Right lobe of liver (tissue), 6 donors: ENCODE results near the gene PWP1. TPM values are rescaled to one million over a fixed set of nuclear protein-coding genes. Genes with fewer than 3 reads are reported as not detected.
"Not testable (repeated sequence)": the region's sequence is repeated elsewhere in the genome, so short reads cannot be mapped to it uniquely, and the experiment has no call there.

Experiments
- ATAC-seq, 4 donors: fragments of 200-7000 bp; cut with Tn5 transposase; one replicate each; pipeline ENCODE4 v1.9.1; 2020; ENCODE audit warnings: mild to moderate bottlenecking in 4 of 4, moderate library complexity in 4 of 4
- DNase-seq, 3 donors: peaks; one replicate each; pipeline ENCODE4 v3.0.0-alpha.2; 2020
- H3K27ac ChIP-seq, 3 donors: fragments of 200-600 bp; one replicate each; pipeline ENCODE4 v1.8.0; 2022
- H3K27me3 ChIP-seq, 2 donors: fragments of 200-600 bp; one replicate each; pipeline ENCODE4 v1.8.0; 2022
- H3K36me3 ChIP-seq, 4 donors: fragments of 200-600 bp; sonication (generic) in 1 of 4; one replicate each; pipeline versions ENCODE4 v1.5.1 to v1.8.0; 2017 to 2022; ENCODE audit warnings: control low read depth in 1 of 4
- H3K4me1 ChIP-seq, 4 donors: fragments of 200-600 bp; sonication (generic) in 1 of 4; one replicate each; pipeline versions ENCODE4 v1.5.1 to v1.8.0; 2017 to 2022; ENCODE audit warnings: control low read depth in 1 of 4
- H3K4me3 ChIP-seq, 3 donors: fragments of 200-600 bp; one replicate each; pipeline ENCODE4 v1.8.0; 2022
- H3K9me3 ChIP-seq, 4 donors: fragments of 200-600 bp; sonication (generic) in 1 of 4; one replicate each; pipeline versions ENCODE4 v1.5.1 to v1.8.0; 2017 to 2022; ENCODE audit warnings: control low read depth in 1 of 4
- POLR2A ChIP-seq: fragments of 450-650 bp; IDR thresholded peaks from one replicate; pipeline ENCODE4 v1.6.1; 2017; ENCODE audit warnings: antibody characterized with exemption, mild to moderate bottlenecking
- WGBS: methylation state at CpG from one replicate; pipeline ENCODE4 v1.1.6; 2018; ENCODE audit warnings: low coverage, low lambda C conversion rate; ENCODE audit not compliant: insufficient coverage; ENCODE audit errors: missing lambda C conversion rate; 5-methylcytosine and 5-hydroxymethylcytosine counted together
- intact Hi-C, 2 donors: fragments of 100-400 bp; cut with DNase I; formaldehyde crosslinking; loops; one replicate each; pipeline versions ENCODE4 v1.11.2 to v1.14.1; 2022
- total RNA-seq, 6 experiments: library from RNA; depleted of rRNA in 2 of 6; stranded (reverse); fragments of >200 nt in 2 of 6; fragmentation: NEBNext Ultra II Directional in 3 of 6; extraction: Animal tissue kit (Norgen Biotek cat#: 25700) in 3 of 6; gene quantifications; one replicate each; pipeline versions ENCODE4 v1.1.0 to v1.2.4, GENCODE V29; 2016 to 2023
- TF ChIP-seq, protein P1 (sequence below), 4 donors: fragments of 200-600 bp in 3 of 4; fragments of 450-650 bp in 1 of 4; IDR thresholded peaks; one replicate each; pipeline versions ENCODE4 v1.5.1 to v1.8.0; 2016 to 2022; ENCODE audit warnings: antibody characterized with exemption in 4 of 4, mild to moderate bottlenecking in 2 of 4
- donor health status: DM: no; HTN: yes; CAD: no.
- donor health status: DM: no; HTN: no; CAD: no.
- donor health status: DM: no; HTN: no; CAD: no.
- donor health status: DM: no; HTN: yes; CAD: no.
- donor health status: DM: no; HTN: yes; CAD: no.

Gene PWP1
- total RNA-seq, 6 experiments from 2014 or later = 10.1 to 47.3 (median 16.6) TPM

DNA sequence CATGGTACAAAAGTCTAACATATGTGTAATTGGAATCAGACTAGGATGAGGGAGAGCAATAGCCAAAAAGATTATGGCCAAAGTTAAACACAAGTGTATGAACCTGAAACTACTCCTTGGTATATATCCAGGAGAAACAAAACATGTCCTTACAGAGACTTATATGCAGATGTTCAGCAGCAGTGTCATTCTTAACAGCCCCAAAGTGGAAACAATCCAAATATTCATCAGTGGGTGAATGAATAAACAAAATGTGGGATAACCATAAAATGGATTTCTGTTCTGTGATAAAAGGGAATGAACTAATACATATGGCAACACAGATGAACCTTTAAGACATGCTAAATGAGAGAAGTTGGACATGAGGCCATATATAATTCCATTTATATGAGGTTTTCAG, 30.2 kb downstream of the PWP1 start:
- no peak for ATAC-seq
- Histone ChIP-seq H3K36me3 (peaks cover 0 to 34% (median 20%) of the 10 kb centered on the region in 4 donors), H3K9me3 (no peaks in the 10 kb centered on the region), H3K27ac (no peak overlapping the region), H3K4me3 (no peak overlapping the region), H3K27me3 (no peaks in the 10 kb centered on the region), H3K4me1 (no peaks in the 10 kb centered on the region)
- TF ChIP-seq, protein P1, sequence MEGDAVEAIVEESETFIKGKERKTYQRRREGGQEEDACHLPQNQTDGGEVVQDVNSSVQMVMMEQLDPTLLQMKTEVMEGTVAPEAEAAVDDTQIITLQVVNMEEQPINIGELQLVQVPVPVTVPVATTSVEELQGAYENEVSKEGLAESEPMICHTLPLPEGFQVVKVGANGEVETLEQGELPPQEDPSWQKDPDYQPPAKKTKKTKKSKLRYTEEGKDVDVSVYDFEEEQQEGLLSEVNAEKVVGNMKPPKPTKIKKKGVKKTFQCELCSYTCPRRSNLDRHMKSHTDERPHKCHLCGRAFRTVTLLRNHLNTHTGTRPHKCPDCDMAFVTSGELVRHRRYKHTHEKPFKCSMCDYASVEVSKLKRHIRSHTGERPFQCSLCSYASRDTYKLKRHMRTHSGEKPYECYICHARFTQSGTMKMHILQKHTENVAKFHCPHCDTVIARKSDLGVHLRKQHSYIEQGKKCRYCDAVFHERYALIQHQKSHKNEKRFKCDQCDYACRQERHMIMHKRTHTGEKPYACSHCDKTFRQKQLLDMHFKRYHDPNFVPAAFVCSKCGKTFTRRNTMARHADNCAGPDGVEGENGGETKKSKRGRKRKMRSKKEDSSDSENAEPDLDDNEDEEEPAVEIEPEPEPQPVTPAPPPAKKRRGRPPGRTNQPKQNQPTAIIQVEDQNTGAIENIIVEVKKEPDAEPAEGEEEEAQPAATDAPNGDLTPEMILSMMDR (IDR thresholded peaks at IDR 0.05) = no peak
- no peak for TF ChIP-seq POLR2A
- intact Hi-C loops = no loop called here
- DNase-seq = no peak

DNA sequence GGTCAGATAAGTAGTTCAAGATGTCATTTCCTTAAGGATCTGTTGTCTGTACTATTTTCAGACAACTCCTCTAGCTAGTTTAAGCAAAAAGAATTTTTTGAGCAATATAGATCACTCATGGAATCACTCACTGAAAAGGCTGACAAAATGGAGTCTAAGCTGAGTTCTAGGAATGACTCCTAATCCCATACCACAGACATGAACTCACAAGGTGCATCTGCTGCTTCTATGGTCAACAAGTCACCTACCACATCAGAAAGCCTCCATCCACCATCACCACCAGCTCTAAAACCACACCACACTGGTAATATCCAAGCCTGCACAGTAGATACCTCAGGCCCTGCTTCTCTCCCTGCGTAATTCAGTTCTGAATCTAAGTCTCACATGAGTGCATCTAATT, 33.0 kb downstream of the PWP1 start:
- TF ChIP-seq, protein P1 (IDR thresholded peaks at IDR 0.05) = no peak
- no peak for TF ChIP-seq POLR2A
- ATAC-seq (no peak), DNase-seq (no peak)
- Histone ChIP-seq H3K27ac (no peak overlapping the region), H3K4me3 (no peak overlapping the region), H3K27me3 (no peaks in the 10 kb centered on the region), H3K36me3 (peaks cover 0 to 5% (median 1%) of the 10 kb centered on the region in 4 donors), H3K4me1 (no peaks in the 10 kb centered on the region), H3K9me3 (no peaks in the 10 kb centered on the region)
- WGBS = 90% methylated on average over 1 of the region's 1 CpG
- intact Hi-C loops = no loop called here

DNA sequence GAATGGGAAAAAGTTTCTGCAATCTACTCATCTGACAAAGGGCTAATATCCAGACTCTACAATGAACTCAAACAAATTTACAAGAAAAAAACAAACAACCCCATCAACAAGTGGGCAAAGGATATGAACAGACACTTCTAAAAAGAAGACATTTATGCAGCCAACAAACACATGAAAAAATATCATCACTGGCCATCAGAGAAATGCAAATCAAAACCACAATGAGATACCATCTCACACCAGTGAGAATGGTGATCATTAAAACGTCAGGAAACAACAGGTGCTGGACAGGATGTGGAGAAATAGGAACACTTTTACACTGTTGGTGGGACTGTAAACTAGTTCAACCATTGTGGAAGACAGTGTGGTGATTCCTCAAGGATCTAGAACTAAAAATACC, 41.7 kb downstream of the PWP1 start:
- ATAC-seq, H3K9me3 ChIP-seq, H3K4me1 ChIP-seq, H3K27me3 ChIP-seq, H3K27ac ChIP-seq, H3K4me3 ChIP-seq, intact Hi-C loops, H3K36me3 ChIP-seq, DNase-seq: not testable (repeated sequence)
- no CpG with 5 or more reads among the region's 1 CpG for WGBS

DNA sequence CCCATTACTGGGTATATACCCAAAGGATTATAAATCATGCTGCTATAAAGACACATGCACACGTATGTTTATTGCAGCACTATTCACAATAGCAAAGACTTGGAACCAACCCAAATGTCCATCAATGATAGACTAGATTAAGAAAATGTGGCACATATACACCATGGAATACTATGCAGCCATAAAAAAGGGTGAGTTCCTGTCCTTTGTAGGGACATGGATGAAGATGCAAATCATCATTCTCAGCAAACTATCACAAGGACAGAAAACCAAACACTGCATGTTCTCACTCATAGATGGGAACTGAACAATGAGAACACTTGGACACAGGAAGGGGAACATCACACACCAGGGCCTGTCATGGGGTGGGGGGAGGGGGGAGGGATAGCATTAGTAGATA, 42.1 kb downstream of the PWP1 start:
- intact Hi-C loops, H3K9me3 ChIP-seq, H3K4me1 ChIP-seq, H3K27me3 ChIP-seq, H3K36me3 ChIP-seq, H3K4me3 ChIP-seq, DNase-seq, H3K27ac ChIP-seq, ATAC-seq: not testable (repeated sequence)
- WGBS = no CpG with 5 or more reads among the region's 1 CpG

DNA sequence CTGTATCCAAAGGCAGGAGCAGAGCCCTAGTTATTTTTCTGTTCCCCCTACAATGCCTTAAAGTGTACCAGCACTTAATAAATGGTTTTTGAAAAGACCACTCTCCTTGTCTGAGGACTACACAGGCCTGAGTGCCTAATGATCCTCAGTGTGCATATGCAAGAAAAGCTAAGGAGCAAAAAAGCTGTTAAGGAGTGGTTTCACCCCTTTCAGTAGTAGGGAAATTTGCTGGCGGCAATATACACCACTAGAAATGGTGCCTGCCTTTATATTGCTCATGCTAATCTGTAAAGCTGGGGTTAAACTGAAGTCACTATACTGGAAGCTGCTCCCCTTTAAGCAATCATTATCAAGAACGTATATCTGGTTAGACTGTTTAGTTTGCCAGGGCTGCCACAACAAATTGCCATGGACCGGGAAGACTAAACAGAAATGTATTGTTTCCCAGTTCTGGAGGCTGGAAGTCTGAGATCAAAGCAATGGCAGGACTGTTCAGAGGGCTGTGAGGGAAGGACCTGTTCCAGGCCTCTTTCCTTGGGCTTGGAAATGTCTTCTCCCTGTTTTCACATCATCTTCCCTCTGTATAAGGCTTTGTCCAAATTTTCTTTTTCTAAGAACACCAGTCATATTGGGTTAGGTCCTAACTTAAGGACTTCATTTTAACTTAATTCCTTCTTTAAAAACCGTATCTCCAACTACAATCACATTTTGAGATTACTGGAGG, 45.2 kb downstream of the PWP1 start:
- TF ChIP-seq, protein P1 (IDR thresholded peaks at IDR 0.05) = no peak
- no peak for TF ChIP-seq POLR2A
- WGBS = 49% methylated on average over 3 of the region's 4 CpGs
- H3K27me3 ChIP-seq = no peaks in the 10 kb centered on the region
- DNase-seq (no peak), ATAC-seq (no peak)
- no peak overlapping the region for H3K4me3 ChIP-seq
- H3K27ac ChIP-seq = no peak overlapping the region
- H3K36me3 ChIP-seq = peaks cover 0 to 23% (median 5%) of the 10 kb centered on the region in 4 donors
- no peaks in the 10 kb centered on the region for H3K4me1 ChIP-seq
- intact Hi-C loops = no loop called here
- H3K9me3 ChIP-seq = no peaks in the 10 kb centered on the region
